ENCODE measurements around the gene CLRN1. TPM values are rescaled to one million over a fixed set of nuclear protein-coding genes. Genes with fewer than 3 reads are reported as not detected.

CLRN1 gene, protein sequence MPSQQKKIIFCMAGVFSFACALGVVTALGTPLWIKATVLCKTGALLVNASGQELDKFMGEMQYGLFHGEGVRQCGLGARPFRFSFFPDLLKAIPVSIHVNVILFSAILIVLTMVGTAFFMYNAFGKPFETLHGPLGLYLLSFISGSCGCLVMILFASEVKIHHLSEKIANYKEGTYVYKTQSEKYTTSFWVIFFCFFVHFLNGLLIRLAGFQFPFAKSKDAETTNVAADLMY
- not detected in 2 replicates for total RNA-seq

DNA sequence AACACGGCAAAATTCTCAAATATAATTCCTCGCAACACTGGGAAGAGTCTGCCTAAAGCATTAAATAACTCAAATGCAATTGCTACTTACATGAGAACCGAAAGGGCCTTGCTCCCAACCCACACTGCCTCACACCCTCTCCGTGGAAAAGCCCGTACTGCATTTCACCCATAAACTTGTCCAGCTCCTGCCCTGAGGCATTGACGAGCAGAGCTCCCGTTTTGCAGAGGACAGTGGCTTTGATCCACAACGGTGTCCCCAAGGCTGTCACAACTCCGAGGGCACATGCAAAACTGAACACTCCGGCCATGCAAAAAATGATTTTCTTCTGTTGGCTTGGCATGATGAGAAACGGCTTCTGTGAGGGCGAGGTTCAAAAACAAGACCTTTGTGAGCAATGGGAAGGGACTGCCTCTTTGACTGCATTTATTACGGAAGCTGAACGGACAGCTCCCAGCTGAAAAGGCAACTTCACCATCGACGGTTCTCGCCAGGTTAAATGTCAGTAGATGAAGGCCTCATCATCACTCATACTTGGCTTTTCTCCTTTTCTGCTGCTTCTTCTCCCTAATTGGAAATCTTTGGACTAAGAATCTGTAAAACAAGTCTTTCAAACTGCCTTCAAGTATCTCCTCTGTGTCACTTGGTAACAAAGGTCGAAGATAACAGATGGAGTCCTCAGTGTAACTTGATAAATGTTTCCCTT lies at the start of gene CLRN1:
TSS of gene CLRN1 (minus strand) at position 362 of the 706 bp plus-strand sequence. CDS start at position 343, 19 bp downstream.
- H3K36me3 ChIP-seq (ENCODE audit: control insufficient read depth, insufficient read depth, low read length) = no peaks in the 10 kb centered on the region
- TF ChIP-seq, protein P1, sequence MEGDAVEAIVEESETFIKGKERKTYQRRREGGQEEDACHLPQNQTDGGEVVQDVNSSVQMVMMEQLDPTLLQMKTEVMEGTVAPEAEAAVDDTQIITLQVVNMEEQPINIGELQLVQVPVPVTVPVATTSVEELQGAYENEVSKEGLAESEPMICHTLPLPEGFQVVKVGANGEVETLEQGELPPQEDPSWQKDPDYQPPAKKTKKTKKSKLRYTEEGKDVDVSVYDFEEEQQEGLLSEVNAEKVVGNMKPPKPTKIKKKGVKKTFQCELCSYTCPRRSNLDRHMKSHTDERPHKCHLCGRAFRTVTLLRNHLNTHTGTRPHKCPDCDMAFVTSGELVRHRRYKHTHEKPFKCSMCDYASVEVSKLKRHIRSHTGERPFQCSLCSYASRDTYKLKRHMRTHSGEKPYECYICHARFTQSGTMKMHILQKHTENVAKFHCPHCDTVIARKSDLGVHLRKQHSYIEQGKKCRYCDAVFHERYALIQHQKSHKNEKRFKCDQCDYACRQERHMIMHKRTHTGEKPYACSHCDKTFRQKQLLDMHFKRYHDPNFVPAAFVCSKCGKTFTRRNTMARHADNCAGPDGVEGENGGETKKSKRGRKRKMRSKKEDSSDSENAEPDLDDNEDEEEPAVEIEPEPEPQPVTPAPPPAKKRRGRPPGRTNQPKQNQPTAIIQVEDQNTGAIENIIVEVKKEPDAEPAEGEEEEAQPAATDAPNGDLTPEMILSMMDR (IDR thresholded peaks at IDR 0.05; ENCODE audit: insufficient read depth, low read length, poor library complexity, severe bottlenecking) = no peak
- H3K27me3 ChIP-seq (ENCODE audit: control insufficient read depth, insufficient read depth, low read length) = no peaks in the 10 kb centered on the region
- DNase-seq (ENCODE audit: low read depth) = no peak
- H3K4me3 ChIP-seq (ENCODE audit: low read depth, low read length) = no peak within 1 kb of the TSS

DNA sequence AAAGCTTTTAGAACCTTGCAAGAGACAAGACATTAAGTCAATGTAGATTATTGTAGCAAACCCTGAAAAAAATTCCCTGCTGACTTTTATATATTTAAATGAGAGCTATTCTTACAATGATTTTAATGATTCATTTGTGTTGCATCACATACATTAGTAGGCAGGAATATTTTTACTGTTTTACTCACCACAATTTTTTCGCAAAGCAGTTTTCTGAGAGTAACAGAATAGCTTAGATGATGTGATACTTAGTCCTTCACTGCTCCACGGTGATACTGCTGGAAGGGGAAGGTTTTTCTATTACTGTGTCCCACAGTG lies 43.9 kb upstream of the CLRN1 start:
- no peak for DNase-seq (ENCODE audit: low read depth)
- H3K27me3 ChIP-seq (ENCODE audit: control insufficient read depth, insufficient read depth, low read length) = no peaks in the 10 kb centered on the region
- H3K36me3 ChIP-seq (ENCODE audit: control insufficient read depth, insufficient read depth, low read length) = no peaks in the 10 kb centered on the region

DNA sequence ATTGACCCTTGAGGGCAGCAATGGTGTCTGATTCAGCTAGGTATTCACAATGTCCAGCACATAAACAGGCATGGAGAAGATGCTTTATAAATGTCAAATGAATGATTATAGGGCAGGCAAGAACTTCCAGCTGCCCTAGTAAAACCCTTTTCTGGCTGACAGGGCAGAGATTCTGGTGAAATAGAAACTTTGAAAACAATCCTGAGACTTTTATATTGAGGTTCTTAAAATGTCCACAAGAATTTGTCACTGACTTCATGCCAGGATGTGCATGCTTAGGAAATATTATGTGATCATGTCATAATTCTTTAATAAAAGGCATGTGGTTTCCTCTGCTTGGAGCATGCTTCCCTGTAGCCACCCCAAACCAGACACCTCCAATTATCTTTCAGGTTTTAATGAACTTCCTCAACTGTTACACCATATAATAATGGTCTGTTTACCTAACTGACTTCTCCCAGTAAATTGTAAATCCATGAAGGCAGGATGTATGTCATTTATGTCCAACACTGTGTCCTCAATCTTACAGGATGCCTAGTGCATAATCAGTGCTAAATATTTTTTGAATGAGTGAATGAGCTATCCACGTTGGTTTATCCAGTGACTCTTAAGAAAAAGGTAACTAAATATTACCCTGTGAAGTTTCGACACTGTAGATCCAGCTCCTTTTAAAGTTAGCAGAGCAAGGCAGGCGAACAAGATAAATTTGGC lies 43.4 kb upstream of the CLRN1 start:
- Histone ChIP-seq H3K4me3 (ENCODE audit: low read depth, low read length) (no peak overlapping the region), H3K27me3 (ENCODE audit: control insufficient read depth, insufficient read depth, low read length) (no peaks in the 10 kb centered on the region), H3K36me3 (ENCODE audit: control insufficient read depth, insufficient read depth, low read length) (no peaks in the 10 kb centered on the region)
- TF ChIP-seq, protein P1 (IDR thresholded peaks at IDR 0.05; ENCODE audit: insufficient read depth, low read length, poor library complexity, severe bottlenecking) = no peak
- no peak for DNase-seq (ENCODE audit: low read depth)

More for the DNA sequence above, 43.9 kb upstream of the CLRN1 start:
- H3K4me3 ChIP-seq (ENCODE audit: low read depth, low read length) = no peak overlapping the region
- TF ChIP-seq, protein P1 (IDR thresholded peaks at IDR 0.05; ENCODE audit: insufficient read depth, low read length, poor library complexity, severe bottlenecking) = no peak

DNA sequence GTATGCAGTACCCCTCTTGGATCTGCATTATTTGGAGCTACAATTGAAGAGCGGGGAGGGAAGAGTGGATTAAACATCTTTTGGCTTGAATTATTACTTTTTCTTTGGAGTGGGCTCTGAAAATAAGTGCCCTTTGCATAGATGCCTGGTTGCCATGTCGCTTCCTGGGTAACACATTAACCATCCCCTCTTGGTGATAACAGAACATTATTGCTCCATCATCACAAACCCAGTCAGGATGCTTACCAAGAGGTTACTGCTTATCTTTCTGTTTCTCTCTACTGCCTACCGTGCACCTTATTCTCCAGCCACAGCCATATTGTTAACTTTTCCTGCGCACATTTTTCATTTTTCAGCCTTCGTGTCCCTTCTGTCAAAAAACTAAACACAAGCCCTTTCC lies 42.7 kb upstream of the CLRN1 start:
- Histone ChIP-seq H3K4me3 (ENCODE audit: low read depth, low read length) (no peak overlapping the region), H3K27me3 (ENCODE audit: control insufficient read depth, insufficient read depth, low read length) (no peaks in the 10 kb centered on the region), H3K36me3 (ENCODE audit: control insufficient read depth, insufficient read depth, low read length) (no peaks in the 10 kb centered on the region)
- DNase-seq (ENCODE audit: low read depth) = no peak
- TF ChIP-seq, protein P1 (IDR thresholded peaks at IDR 0.05; ENCODE audit: insufficient read depth, low read length, poor library complexity, severe bottlenecking) = no peak

DNA sequence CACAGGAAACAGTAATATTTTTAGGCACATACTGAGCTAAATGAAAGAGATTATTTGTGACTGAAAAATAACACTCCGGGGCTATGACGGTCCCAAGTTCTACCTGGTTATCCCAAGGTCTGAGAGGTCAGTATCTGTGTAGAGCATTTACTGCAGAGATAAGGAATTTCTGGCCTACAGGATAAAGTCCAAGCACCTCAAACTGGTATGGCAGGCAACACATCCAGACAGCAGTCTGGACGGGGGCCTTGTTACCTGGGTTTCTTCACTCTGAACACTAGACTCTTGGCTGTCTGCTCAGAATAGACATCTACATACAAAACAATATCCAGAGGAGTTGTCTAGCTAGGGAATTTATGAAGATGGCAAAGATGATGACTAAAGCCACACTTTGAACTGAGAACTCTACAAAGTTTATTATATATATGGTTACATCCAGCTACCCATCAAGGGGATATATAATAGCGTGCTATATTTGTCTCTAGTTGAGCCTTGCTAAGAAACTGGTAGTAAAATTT lies 42.0 kb upstream of the CLRN1 start:
- Histone ChIP-seq H3K36me3 (ENCODE audit: control insufficient read depth, insufficient read depth, low read length) (no peaks in the 10 kb centered on the region), H3K27me3 (ENCODE audit: control insufficient read depth, insufficient read depth, low read length) (no peaks in the 10 kb centered on the region), H3K4me3 (ENCODE audit: low read depth, low read length) (no peak overlapping the region)
- TF ChIP-seq, protein P1 (IDR thresholded peaks at IDR 0.05; ENCODE audit: insufficient read depth, low read length, poor library complexity, severe bottlenecking) = no peak
- no peak for DNase-seq (ENCODE audit: low read depth)
